Stimulated activated CD8-positive, alpha-beta memory T cell treated with anti-CD3 and anti-CD28 coated beads, Interleukin-15, amount 100 ng/mL, for 1 hour (primary cell): ENCODE results near the gene MED12.

ENCODE experiments used
- DNase-seq: peaks from one replicate; pipeline ENCODE4 v3.0.0-alpha.2; 2020; ENCODE audit warnings: low read depth

Gene MED12

DNA sequence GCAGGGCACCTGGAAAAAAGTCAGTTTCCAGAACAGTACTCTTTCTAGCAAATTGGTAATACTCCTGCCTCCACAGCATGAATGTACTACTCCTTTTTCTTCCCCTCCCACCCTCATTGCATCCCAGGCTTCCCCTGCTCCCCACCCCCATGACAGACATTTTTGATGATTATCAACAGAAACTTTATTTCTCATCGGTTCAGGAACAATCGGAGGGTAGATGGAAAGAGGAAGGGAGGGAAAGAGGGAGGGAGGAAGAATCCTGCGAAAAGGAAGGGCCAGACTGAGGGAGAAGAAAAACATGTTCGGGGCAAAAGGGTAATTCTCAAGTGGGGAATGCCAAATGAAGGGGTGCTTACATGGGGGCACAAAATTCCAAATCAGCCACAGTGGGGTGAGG is 11.2 kb upstream of the MED12 start:
- no peak for DNase-seq

- no peak for DNase-seq
Observed at GRCh38 chrX:71107762-71108360, 10.5 kb upstream of the MED12 start.

DNA sequence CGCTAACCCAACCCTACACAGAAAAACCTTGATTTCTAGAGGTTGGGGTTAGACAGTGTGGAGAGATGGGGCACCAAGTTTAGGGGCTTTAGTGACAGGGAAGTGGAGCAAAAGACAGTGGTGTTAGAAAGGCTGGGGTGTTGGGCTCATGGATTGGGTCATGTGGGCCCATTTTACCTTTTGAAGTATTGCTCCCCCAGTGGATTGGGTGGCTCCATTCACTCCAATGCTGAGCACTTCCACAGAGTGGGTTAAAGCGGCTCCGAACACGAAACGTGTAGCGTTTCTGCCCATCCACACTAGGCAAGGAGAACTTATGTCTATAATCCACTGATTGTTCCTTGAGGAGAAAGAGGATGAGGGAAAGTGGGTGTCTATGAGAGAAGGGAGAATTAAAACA is 9.3 kb upstream of the MED12 start:
- DNase-seq: no peak

DNA sequence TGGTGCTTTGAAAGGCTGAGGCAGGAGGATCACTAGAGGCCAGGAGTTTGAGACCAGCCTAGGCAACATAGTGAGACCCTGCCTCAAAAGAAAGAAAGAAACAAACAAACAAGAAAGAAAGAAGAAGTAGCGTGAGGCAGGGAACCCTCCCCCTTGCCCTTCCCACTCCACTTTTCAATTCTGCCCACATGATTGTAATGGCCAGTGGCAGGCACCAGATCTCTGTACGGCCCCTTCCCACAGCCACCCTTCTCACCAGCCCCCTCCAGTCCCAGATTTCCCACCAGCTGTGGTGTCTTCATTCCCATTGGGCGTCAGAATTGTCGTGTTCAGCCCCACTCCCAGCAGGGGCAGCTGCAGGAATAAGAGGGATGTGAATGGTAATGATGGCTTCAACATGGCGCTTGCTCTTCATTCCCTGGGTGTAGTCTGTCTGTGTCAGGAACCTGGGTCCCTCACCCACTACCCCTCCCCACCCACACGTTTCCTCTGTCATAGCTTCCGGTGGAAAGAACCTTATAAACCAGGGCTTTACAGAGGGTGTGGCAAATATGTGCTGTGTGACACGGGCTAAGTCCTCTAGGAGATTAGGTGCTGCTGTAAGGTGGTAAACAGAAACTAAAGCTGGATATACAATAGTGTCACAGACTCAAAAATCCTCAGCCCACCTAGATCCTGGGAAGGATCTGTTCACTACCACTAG is 7.1 kb upstream of the MED12 start, which contains the start of gene IL2RG:
Gene IL2RG, minus strand, starts transcription at position 437 of the 703 bp plus-strand sequence. Its CDS starts 38 bp downstream, at position 399.
- peak; percentile 45 for DNase-seq

GRCh38 chrX:71111921-71112431 is 6.4 kb upstream of the MED12 start:
- DNase-seq: no peak

DNA sequence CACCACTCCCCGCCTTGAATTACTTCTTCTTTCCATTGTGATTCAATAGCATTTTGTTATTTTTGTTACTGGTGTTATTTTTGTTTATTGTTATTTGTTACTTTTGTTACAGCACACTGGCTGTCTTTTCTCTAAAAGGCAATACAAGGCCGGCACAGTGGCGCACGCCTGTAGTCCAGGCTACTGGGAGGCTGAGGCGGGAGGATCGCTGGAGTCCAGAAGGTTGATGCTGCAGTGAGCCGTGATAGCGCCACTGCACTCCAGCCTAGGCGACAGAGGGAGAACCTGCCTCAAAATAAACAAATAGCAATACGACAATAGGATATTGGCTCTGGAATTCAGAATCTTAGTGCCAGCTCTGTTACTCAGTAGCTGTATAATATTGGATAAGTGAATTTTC is 1.0 kb upstream of the MED12 start:
- no peak for DNase-seq

- DNase-seq: no peak
Observed at GRCh38 chrX:71118985-71119535, 664 bp downstream of the MED12 start.

GRCh38 chrX:71128166-71128833 is 9.9 kb downstream of the MED12 start:
- DNase-seq: no peak

DNA sequence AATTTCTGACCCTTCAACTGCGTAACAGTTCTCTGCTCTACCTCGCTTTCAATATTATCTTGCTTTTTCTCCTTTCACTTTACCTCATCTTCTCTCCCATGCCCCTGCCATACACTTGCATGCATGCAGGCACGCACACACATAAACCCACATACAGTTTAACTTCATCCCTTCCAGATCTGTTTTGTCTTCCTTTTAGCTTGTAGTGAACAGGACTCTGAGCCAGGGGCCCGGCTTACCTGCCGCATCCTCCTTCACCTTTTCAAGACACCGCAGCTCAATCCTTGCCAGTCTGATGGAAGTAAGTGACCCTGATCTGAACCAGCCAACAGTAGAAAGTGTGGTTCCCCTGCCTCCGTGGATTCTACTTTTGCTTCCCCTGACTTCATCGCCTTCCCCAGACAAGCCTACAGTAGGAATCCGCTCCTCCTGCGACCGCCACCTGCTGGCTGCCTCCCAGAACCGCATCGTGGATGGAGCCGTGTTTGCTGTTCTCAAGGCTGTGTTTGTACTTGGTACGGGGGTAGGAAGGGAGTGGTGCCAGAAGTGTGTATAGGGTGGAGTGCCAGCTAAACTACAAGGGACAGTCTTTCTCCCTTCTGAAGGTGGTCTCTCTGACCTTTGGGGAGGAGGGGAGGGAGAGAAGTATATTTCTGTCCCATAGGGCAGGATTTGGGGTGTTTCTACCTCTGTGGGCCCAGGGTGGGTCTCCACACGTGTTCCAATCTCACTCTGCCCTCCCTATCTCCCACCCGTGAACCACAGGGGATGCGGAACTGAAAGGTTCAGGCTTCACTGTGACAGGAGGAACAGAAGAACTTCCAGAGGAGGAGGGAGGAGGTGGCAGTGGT is 10.7 kb downstream of the MED12 start:
- DNase-seq: peak; percentile 48

GRCh38 chrX:71131510-71131909 is 13.1 kb downstream of the MED12 start:
- DNase-seq: no peak

- DNase-seq: no peak
Observed at GRCh38 chrX:71140440-71140839, 22.0 kb downstream of the MED12 start.

DNA sequence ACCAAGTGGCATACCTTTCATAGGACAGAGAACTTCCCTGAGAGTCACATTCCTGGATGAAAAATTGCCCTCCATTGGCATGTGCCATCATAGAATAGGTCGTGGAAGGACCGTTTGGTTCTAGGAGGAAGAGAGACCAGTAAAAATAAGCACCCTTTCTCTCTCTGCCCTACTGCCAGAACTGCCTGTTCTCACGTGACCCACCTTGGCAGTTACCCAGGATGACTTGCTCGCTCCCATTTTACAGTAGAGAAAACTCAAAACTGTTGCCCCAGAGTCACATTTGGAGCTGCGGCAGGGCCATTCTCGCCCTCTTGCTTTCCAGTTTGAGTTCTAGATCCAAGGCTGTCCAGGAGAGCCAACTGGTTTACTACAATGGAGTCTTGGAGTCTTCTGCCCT is 25.1 kb downstream of the MED12 start:
- no peak for DNase-seq

GRCh38 chrX:71144651-71145050 is 26.3 kb downstream of the MED12 start, which contains the start of gene NLGN3:
TSS of gene NLGN3 (plus strand) at chrX:71144841. CDS start at chrX:71147750, 2,909 bp downstream.
- DNase-seq: no peak

DNA sequence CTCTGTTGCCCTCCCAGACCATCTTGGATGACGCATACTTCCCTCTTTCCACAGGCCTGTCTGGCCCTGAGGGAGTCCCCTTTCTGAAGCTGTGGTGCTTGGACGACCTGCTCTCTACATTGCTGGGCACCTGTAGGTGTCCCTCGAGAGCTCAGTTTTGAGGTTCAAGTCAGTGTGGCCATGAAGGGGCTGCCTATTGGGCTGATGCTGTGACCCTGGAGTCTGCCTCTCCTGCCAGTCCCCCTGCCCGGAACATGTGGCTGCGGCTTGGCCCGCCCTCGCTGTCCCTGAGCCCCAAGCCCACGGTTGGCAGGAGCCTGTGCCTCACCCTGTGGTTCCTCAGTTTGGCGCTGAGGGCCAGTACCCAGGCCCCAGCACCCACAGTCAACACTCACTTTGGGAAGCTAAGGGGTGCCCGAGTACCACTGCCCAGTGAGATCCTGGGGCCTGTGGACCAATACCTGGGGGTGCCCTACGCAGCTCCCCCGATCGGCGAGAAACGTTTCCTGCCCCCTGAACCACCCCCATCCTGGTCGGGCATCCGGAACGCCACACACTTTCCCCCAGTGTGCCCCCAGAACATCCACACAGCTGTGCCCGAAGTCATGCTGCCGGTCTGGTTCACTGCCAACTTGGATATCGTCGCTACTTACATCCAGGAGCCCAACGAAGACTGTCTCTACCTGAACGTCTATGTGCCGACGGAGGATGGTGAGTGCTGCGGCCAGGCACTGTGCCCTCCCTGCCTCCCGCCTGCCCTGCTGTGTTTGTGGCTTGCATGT is 29.3 kb downstream of the MED12 start:
- no peak for DNase-seq

- DNase-seq: no peak
Observed at GRCh38 chrX:71148278-71148663, 29.9 kb downstream of the MED12 start.

DNA sequence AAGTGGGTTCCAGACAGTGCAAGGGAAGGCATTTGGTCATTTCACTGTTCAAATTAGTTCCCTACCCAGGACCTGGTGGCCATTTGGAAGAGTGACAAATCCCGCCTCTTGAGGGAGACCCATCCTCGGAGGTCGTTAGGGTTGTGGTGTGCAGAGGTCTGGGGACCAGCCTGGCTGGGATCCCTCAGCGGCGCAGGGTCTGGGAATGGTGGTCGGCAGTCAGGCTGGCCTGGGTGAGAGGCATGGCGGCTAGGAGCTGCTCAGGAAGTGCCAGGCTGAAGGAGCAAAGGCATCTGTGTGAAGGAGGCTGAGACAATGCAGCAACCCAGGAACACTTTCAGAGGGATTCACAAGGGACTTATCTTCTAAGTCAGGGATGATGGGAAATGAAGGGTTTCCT is 33.0 kb downstream of the MED12 start:
- no peak for DNase-seq

DNA sequence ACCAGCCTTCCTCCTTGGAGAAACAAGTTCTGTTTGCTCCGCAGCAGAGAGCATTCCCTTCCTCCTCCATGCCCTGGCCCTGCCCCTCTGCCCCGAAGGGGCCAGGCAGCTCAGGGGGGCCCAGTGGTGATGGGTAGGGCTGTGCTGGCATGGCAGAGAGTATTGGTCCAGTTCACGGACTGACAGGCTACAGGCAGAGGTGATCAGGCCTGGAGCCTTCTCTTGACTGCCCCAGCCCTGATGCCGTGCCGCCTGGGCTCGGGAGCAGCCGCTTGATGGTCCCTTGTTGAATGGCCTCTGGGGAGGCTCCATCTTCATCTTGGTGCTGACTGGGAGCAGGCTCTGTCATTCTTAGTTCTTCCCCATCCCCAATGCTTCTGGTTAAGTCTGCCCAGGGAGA is 35.8 kb downstream of the MED12 start:
- no peak for DNase-seq

GRCh38 chrX:71154641-71155040 is 36.2 kb downstream of the MED12 start:
- DNase-seq: no peak

GRCh38 chrX:71158603-71159002 is 40.2 kb downstream of the MED12 start:
- DNase-seq: no peak

GRCh38 chrX:71159335-71159734 is 40.9 kb downstream of the MED12 start:
- DNase-seq: no peak

DNA sequence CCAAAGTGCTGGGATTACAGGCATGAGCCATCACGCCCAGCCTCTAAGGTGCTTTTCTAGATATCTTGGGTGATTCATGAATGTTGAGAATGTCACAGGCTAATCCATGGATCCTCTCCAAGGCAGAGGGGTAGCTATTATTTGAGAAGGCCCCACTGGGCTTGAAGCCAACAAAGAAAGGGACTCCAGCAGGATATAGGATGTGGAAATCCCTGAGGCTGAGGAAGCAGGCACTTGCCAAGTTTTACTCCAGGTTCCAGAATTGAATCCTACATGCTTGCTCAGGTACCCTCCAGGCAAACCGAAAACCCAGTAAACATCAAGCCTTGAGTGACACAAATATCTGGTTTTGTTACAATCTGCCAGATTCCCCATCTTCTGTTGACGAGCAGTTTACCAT is 42.1 kb downstream of the MED12 start:
- DNase-seq: no peak
